Thoracic aorta (tissue), 2 donors: ENCODE results near the gene FIG4. TPM values are rescaled to one million over a fixed set of nuclear protein-coding genes. Genes with fewer than 3 reads are reported as not detected.
"Not testable (repeated sequence)": the region's sequence is repeated elsewhere in the genome, so short reads cannot be mapped to it uniquely, and the experiment has no call there.

ENCODE experiments used
- ATAC-seq: fragments of 150-250 bp; one replicate; pipeline ENCODE4 v1.8.0; 2017; ENCODE audit warnings: low read depth; ENCODE audit not compliant: insufficient number of reproducible peaks, low FRiP score
- DNase-seq: peaks from one replicate; pipeline ENCODE4 v3.0.0-alpha.2; 2020; ENCODE audit warnings: low spot score
- H3K27ac ChIP-seq, 2 donors: fragments of 200-600 bp; sonication (generic); 1 replicate in 1 of 2; 2 replicates in 1 of 2; pipeline ENCODE4 v1.5.1; 2016; ENCODE audit warnings: mild to moderate bottlenecking in 2 of 2, moderate library complexity in 2 of 2
- H3K27me3 ChIP-seq: fragments of 200-600 bp; sonication (generic); replicated peaks from 2 replicates; pipeline ENCODE4 v1.6.0; 2016; ENCODE audit warnings: mild to moderate bottlenecking; ENCODE audit not compliant: insufficient read depth
- H3K36me3 ChIP-seq: fragments of 200-600 bp; sonication (generic); one replicate; pipeline ENCODE4 v1.5.1; 2016
- H3K4me1 ChIP-seq, 2 donors: fragments of 200-600 bp; sonication (generic); 1 replicate in 1 of 2; 2 replicates in 1 of 2; pipeline versions ENCODE4 v1.5.1 to v1.6.0; 2016; ENCODE audit warnings: low read depth in 2 of 2, mild to moderate bottlenecking in 1 of 2; ENCODE audit not compliant: control insufficient read depth in 1 of 2
- H3K4me3 ChIP-seq: fragments of 200-600 bp; sonication (generic); 2 replicates; pipeline ENCODE4 v1.5.1; 2016; ENCODE audit warnings: mild to moderate bottlenecking
- H3K9me3 ChIP-seq: fragments of 200-600 bp; sonication (generic); 2 replicates; pipeline ENCODE4 v1.5.1; 2016
- CTCF ChIP-seq: fragments of 200-600 bp; sonication (generic); IDR thresholded peaks from one replicate; pipeline ENCODE4 v1.5.1; 2019; ENCODE audit warnings: antibody characterized with exemption
- total RNA-seq, 2 donors: library from RNA; depleted of rRNA; stranded (reverse); fragments of >200 nt; gene quantifications; one replicate each; pipeline versions ENCODE4 v1.1.0 to v1.2.3, GENCODE V29; 2016

The FIG4 gene
- total RNA-seq, 2 donors from 2014 or later = 12.9 to 49.5 TPM

- Histone ChIP-seq H3K36me3 (no peaks in the 10 kb centered on the region), H3K27ac (no peak overlapping the region), H3K4me3 (no peak overlapping the region), H3K9me3 (no peaks in the 10 kb centered on the region), H3K4me1 (peaks cover 6 to 8% of the 10 kb centered on the region in 2 donors), H3K27me3 (no peaks in the 10 kb centered on the region)
- no peak for DNase-seq
- TF ChIP-seq CTCF = no peak
- no peak for ATAC-seq
Observed at GRCh38 chr6:109701774-109702173, 10.7 kb downstream of the FIG4 start.

- ATAC-seq = no peak
- Histone ChIP-seq H3K9me3 (no peaks in the 10 kb centered on the region), H3K4me1 (peaks cover 5 to 6% of the 10 kb centered on the region in 2 donors), H3K36me3 (no peaks in the 10 kb centered on the region), H3K27ac (no peak overlapping the region), H3K27me3 (no peaks in the 10 kb centered on the region), H3K4me3 (no peak overlapping the region)
- no peak for DNase-seq
- TF ChIP-seq CTCF = no peak
Observed at GRCh38 chr6:109702791-109703190, 11.7 kb downstream of the FIG4 start.

- Histone ChIP-seq H3K27ac (no peak overlapping the region), H3K4me3 (no peak overlapping the region), H3K9me3 (no peaks in the 10 kb centered on the region), H3K4me1 (peaks cover 5 to 6% of the 10 kb centered on the region in 2 donors), H3K27me3 (no peaks in the 10 kb centered on the region), H3K36me3 (no peaks in the 10 kb centered on the region)
- ATAC-seq (peak; percentile 93), DNase-seq (peak; percentile 50)
- TF ChIP-seq CTCF = peak; percentile 88
Observed at GRCh38 chr6:109705258-109705657, 14.2 kb downstream of the FIG4 start.

- no peaks in the 10 kb centered on the region for H3K27me3 ChIP-seq
- no peak for TF ChIP-seq CTCF
- DNase-seq = no peak
- H3K9me3 ChIP-seq = no peaks in the 10 kb centered on the region
- H3K4me1 ChIP-seq = peaks cover 5 to 6% of the 10 kb centered on the region in 2 donors
- no peak overlapping the region for H3K27ac ChIP-seq
- ATAC-seq = no peak
- no peaks in the 10 kb centered on the region for H3K36me3 ChIP-seq
- no peak overlapping the region for H3K4me3 ChIP-seq
Observed at GRCh38 chr6:109706513-109706912, 15.4 kb downstream of the FIG4 start.

- not testable (repeated sequence) for H3K27me3 ChIP-seq, H3K27ac ChIP-seq, H3K4me3 ChIP-seq, H3K4me1 ChIP-seq, H3K36me3 ChIP-seq, ATAC-seq, DNase-seq, H3K9me3 ChIP-seq
Observed at GRCh38 chr6:109708099-109708498, 17.0 kb downstream of the FIG4 start.

- H3K4me1 ChIP-seq = peaks cover 0 to 7% of the 10 kb centered on the region in 2 donors
- TF ChIP-seq CTCF = no peak
- H3K27ac ChIP-seq = no peak overlapping the region
- H3K4me3 ChIP-seq = no peak overlapping the region
- H3K36me3 ChIP-seq = peaks cover 4% of the 10 kb centered on the region
- no peaks in the 10 kb centered on the region for H3K9me3 ChIP-seq
- no peaks in the 10 kb centered on the region for H3K27me3 ChIP-seq
- ATAC-seq (no peak), DNase-seq (no peak)
Observed at GRCh38 chr6:109713097-109713496, 22.0 kb downstream of the FIG4 start.
